LoVo (cell line): ENCODE results near the gene SHLD3.
"Not testable (repeated sequence)": the region's sequence is repeated elsewhere in the genome, so short reads cannot be mapped to it uniquely, and the experiment has no call there.

Experiments
- DNase-seq: peaks from one replicate; pipeline ENCODE4 v3.0.0-alpha.2; 2016; ENCODE audit warnings: low spot score

SHLD3 gene

GRCh38 chr5:65624571-65625555, at the start of gene SHLD3, which contains the start of gene TRAPPC13:
TSS of gene SHLD3 (plus strand) at chr5:65625027. CDS start at chr5:65629588, 4,561 bp downstream.
TSS of gene TRAPPC13 (plus strand) at chr5:65625027. CDS start at chr5:65625061, 34 bp downstream.
- DNase-seq = peak; percentile 91

GRCh38 chr5:65577141-65577540, 47.7 kb upstream of the SHLD3 start:
- DNase-seq = no peak

- DNase-seq = no peak
These were observed 36.1 kb upstream of the SHLD3 start for GRCh38 chr5:65588694-65589093.

GRCh38 chr5:65601761-65602160, 23.1 kb upstream of the SHLD3 start:
- not testable (repeated sequence) for DNase-seq

GRCh38 chr5:65611524-65611923, 13.3 kb upstream of the SHLD3 start:
- no peak for DNase-seq

- DNase-seq = no peak
These were observed 12.4 kb upstream of the SHLD3 start for GRCh38 chr5:65612298-65612907.

- no peak for DNase-seq
These were observed 4.8 kb upstream of the SHLD3 start for GRCh38 chr5:65620021-65620420.

- DNase-seq = not testable (repeated sequence)
These were observed 2.9 kb upstream of the SHLD3 start for GRCh38 chr5:65621961-65622360.

GRCh38 chr5:65623482-65623881, 1.3 kb upstream of the SHLD3 start:
- no peak for DNase-seq

- DNase-seq = peak; percentile 97
These were observed 729 bp upstream of the SHLD3 start, which contains the start of gene TRIM23 for GRCh38 chr5:65624025-65624570. TSS of gene TRIM23 (minus strand) at chr5:65624333. CDS start at chr5:65624274, 59 bp downstream.

GRCh38 chr5:65625743-65626142, 916 bp downstream of the SHLD3 start:
- DNase-seq = no peak

GRCh38 chr5:65630981-65631380, 6.2 kb downstream of the SHLD3 start:
- DNase-seq = no peak

- no peak for DNase-seq
These were observed 15.4 kb downstream of the SHLD3 start for GRCh38 chr5:65640240-65640639.

- no peak for DNase-seq
These were observed 22.1 kb downstream of the SHLD3 start for GRCh38 chr5:65646938-65647337.

GRCh38 chr5:65647941-65648340, 23.1 kb downstream of the SHLD3 start:
- DNase-seq = no peak

- no peak for DNase-seq
These were observed 26.3 kb downstream of the SHLD3 start for GRCh38 chr5:65651144-65651543.

- DNase-seq = no peak
These were observed 29.9 kb downstream of the SHLD3 start for GRCh38 chr5:65654713-65655112.

- peak; percentile 11 for DNase-seq
These were observed 39.1 kb downstream of the SHLD3 start for GRCh38 chr5:65663804-65664521.

GRCh38 chr5:65668696-65669095, 43.9 kb downstream of the SHLD3 start:
- DNase-seq = no peak

GRCh38 chr5:65672796-65673195, 48.0 kb downstream of the SHLD3 start:
- DNase-seq = no peak

- no peak for DNase-seq
These were observed 49.9 kb downstream of the SHLD3 start for GRCh38 chr5:65674749-65675148.

- not testable (repeated sequence) for DNase-seq
These were observed 51.2 kb downstream of the SHLD3 start for GRCh38 chr5:65676056-65676455.
